H1 (cell line): ENCODE results near the gene STARD8. TPM values are rescaled to one million over a fixed set of nuclear protein-coding genes. Genes with fewer than 3 reads are reported as not detected.

Experiments used
- BCL11A ChIP-seq, 2 experiments: IDR thresholded peaks; one replicate each; pipeline ENCODE4 v1.6.1; 2011; ENCODE audit warnings: low read depth in 2 of 2, low read length in 2 of 2, mild to moderate bottlenecking in 2 of 2
- CEBPB ChIP-seq: IDR thresholded peaks from 2 replicates; pipeline ENCODE4 v1.6.1; 2012; ENCODE audit warnings: low read depth, low read length
- EGR1 ChIP-seq: IDR thresholded peaks from 2 replicates; pipeline ENCODE4 v1.6.1; 2011; ENCODE audit warnings: low read depth, low read length, borderline replicate concordance
- TCF12 ChIP-seq: IDR thresholded peaks from 2 replicates; pipeline ENCODE4 v1.6.1; 2011; ENCODE audit warnings: low read depth, mild to moderate bottlenecking, low read length
- polyA plus RNA-seq, 7 experiments: library from polyadenylated mRNA; depleted of rRNA in 3 of 7; stranded (reverse) in 5 of 7; unstranded in 2 of 7; fragments of >200 nt in 5 of 7; fragments of 200-250 nt in 2 of 7; gene quantifications; 1 replicate in 5 of 7; 2 replicates in 1 of 7; 4 replicates in 1 of 7; pipeline versions ENCODE4 v1.2.1 to v1.2.3, GENCODE V29; 2011 to 2013; ENCODE audit warnings: missing spikeins in 2 of 7, mixed read lengths in 2 of 7
- total RNA-seq: library from RNA; stranded (reverse); fragmentation: NEBNext Ultra II Directional; extraction: Animal tissue kit (Norgen Biotek cat#: 25700); gene quantifications from 2 replicates; pipeline ENCODE4 v1.2.1, GENCODE V29; 2021

Gene STARD8
- total and polyA plus RNA-seq, 2 of the 8 experiments (the other 6 are each of a cell fraction or from before 2014, with no cell fraction given): 1.8 to 3.8 TPM

- TF ChIP-seq EGR1 (no peak), TCF12 (no peak), CEBPB (no peak), BCL11A (IDR thresholded peaks at IDR 0.05; ENCODE audit: low read depth in 2 of 2, low read length in 2 of 2) (no peak)
These were observed 110.3 kb downstream of the STARD8 start (continued) for GRCh38 chrX:68757731-68758130.
